ENCODE measurements around the gene COQ5. TPM values are rescaled to one million over a fixed set of nuclear protein-coding genes. Genes with fewer than 3 reads are reported as not detected.

The COQ5 gene
- total RNA-seq, 2 experiments from 2014 or later, result 34.4 to 35.5 TPM

DNA sequence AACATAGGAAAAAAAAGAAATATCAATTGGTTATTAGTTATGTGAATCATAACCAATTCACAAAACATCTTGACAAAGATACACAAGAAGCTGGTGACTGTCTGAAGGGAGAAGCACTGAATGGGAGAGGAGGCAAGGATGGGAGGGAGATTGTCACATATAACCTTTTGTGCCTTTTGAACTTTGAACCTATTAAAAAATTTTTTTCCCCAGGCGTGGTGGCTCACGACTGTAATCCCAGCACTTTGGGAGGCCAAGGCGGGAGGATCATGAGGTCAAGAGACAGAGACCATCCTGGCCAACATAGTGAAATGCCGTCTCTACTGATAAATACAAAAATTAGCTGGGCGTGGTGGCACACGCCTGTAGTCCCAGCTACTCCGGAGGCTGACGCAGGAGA, 20.4 kb downstream of the COQ5 start:
- ATAC-seq (no peak), DNase-seq (no peak)
- Mint-ChIP-seq H3K4me1 (ENCODE audit: low read depth) (no peaks in the 10 kb centered on the region), H3K27me3 (no peaks in the 10 kb centered on the region), H3K36me3 (ENCODE audit: low read depth) (peaks cover 17% of the 10 kb centered on the region), H3K27ac (no peak overlapping the region), H3K9me3 (no peaks in the 10 kb centered on the region), H3K4me3 (no peak overlapping the region)
- ChIA-PET POLR2A (no interaction called here), CTCF (interaction anchor here (0.8 to 2.5 kb wide), 2 partner anchors 11 to 39 kb away, joined by 3 to 9 read pairs; partner anchors contain the start of gene SRSF9)
- no peak for TF ChIP-seq CTCF (IDR thresholded peaks at IDR 0.05)
- intact Hi-C loops (cut with micrococcal nuclease), result no loop called here

GRCh38 chr12:120504587-120504986, 24.4 kb downstream of the COQ5 start:
- CTCF ChIA-PET, result interaction anchor here (0.7 to 1.1 kb wide), 2 partner anchors 12 to 21 kb away, joined by 3 read pairs; no protein-coding TSS in a partner anchor

DNA sequence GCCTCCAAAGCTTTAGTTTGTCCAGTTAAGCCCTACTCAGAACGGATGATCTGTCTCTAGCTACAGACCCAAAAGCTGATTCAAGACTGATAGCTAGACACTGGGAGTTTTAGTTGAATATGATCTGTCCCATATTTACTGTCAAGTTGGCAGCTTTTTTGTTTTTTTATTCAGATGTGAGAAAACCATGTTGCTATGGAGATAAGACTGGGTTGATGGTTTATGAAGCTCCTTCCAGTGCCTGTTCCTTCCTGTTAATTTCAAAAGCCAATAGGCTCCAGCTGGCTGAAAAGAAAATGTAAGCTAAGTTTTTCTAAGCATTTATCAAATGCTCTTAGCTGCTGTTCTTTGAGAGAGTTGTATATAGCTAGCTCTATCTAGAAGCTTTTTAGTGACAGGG, 28.4 kb downstream of the COQ5 start:
- CTCF ChIA-PET, result interaction anchor here (0.9 to 1.4 kb wide), 2 partner anchors 10 to 43 kb away, joined by 3 to 4 read pairs; no protein-coding TSS in a partner anchor
- DNase-seq (no peak), ATAC-seq (no peak)
- intact Hi-C loops (cut with micrococcal nuclease), result no loop called here
- peaks cover 18% of the 10 kb centered on the region for H3K4me1 Mint-ChIP-seq (ENCODE audit: low read depth)
- no peak overlapping the region for H3K4me3 Mint-ChIP-seq
- no peaks in the 10 kb centered on the region for H3K9me3 Mint-ChIP-seq
- POLR2A ChIA-PET, result interaction anchor here (1.1 kb wide), 1 partner anchor 31 kb away, joined by 5 read pairs; the partner anchor contains the start of gene SRSF9
- no peak for TF ChIP-seq CTCF (IDR thresholded peaks at IDR 0.05)
- no peaks in the 10 kb centered on the region for H3K27me3 Mint-ChIP-seq
- peaks cover 35% of the 10 kb centered on the region for H3K36me3 Mint-ChIP-seq (ENCODE audit: low read depth)
- no peak overlapping the region for H3K27ac Mint-ChIP-seq

More at GRCh38 chr12:120504587-120504986, 24.4 kb downstream of the COQ5 start:
- H3K36me3 Mint-ChIP-seq (ENCODE audit: low read depth), result peaks cover 22% of the 10 kb centered on the region
- intact Hi-C loops (cut with micrococcal nuclease), result no loop called here
- no peak overlapping the region for H3K4me3 Mint-ChIP-seq
- H3K4me1 Mint-ChIP-seq (ENCODE audit: low read depth), result no peaks in the 10 kb centered on the region
- POLR2A ChIA-PET, result interaction anchor here (1.1 to 1.4 kb wide), 4 partner anchors 8 to 36 kb away, joined by 4 to 5 read pairs (median 4); partner anchors contain the start of genes DYNLL1 and SRSF9
- no peak for DNase-seq
- no peak for ATAC-seq
- no peaks in the 10 kb centered on the region for H3K9me3 Mint-ChIP-seq
- H3K27me3 Mint-ChIP-seq, result no peaks in the 10 kb centered on the region
- TF ChIP-seq CTCF (IDR thresholded peaks at IDR 0.05), result no peak
- H3K27ac Mint-ChIP-seq, result no peak overlapping the region

GRCh38 chr12:120498870-120499515, 30.0 kb downstream of the COQ5 start:
- POLR2A ChIA-PET, result no interaction called here

More at GRCh38 chr12:120498870-120499515, 30.0 kb downstream of the COQ5 start:
- Mint-ChIP-seq H3K4me1 (ENCODE audit: low read depth) (peaks cover 25% of the 10 kb centered on the region), H3K4me3 (no peak overlapping the region), H3K27ac (no peak overlapping the region), H3K9me3 (no peaks in the 10 kb centered on the region), H3K36me3 (ENCODE audit: low read depth) (peaks cover 34% of the 10 kb centered on the region), H3K27me3 (no peaks in the 10 kb centered on the region)
- DNase-seq (no peak), ATAC-seq (no peak)
- no peak for TF ChIP-seq CTCF (IDR thresholded peaks at IDR 0.05)
- intact Hi-C loops (cut with micrococcal nuclease), result no loop called here
- CTCF ChIA-PET, result interaction anchor here (1.0 to 1.4 kb wide), 3 partner anchors 26 to 41 kb away, joined by 3 to 4 read pairs (median 3); no protein-coding TSS in a partner anchor

All from activated CD8-positive, alpha-beta T cell treated with anti-CD3 and anti-CD28 coated beads for 36 hours (primary cell).